DMS114 treated with DMSO at 0.1 percent for 48 hours (cell line): ENCODE data around the gene CDH11.

Experiments
- DNase-seq: peaks from one replicate; lab custom pipeline; 2025; ENCODE audit not compliant: unreplicated experiment; lab: John Stamatoyannopoulos, UW

The CDH11 gene

GRCh38 chr16:65116818-65117430, 4.9 kb downstream of the CDH11 start:
- DNase-seq: no peak

- DNase-seq: no peak
Measured at GRCh38 chr16:65116216-65116615, 5.6 kb downstream of the CDH11 start.

DNA sequence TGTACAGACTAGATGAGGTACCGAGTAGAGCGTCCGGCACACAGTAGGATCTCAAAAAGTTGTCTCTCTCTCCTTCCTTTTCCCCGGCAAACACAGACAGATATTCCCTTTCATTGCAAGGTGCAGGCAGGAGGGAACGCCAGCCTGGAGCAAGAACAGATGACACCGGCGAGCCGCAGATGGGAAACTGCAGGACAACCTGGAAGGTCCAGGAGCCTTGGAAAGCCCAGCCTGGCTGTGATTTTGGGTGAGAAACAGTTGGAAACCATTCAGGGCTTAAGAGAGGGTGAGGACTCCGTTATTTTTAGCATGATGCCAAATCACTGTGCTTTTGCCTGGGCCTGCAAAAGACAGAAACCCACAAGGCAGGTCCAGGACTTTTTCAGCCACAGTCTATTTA, 7.3 kb downstream of the CDH11 start:
- DNase-seq: no peak

GRCh38 chr16:65113441-65113840, 8.4 kb downstream of the CDH11 start:
- DNase-seq: no peak

DNA sequence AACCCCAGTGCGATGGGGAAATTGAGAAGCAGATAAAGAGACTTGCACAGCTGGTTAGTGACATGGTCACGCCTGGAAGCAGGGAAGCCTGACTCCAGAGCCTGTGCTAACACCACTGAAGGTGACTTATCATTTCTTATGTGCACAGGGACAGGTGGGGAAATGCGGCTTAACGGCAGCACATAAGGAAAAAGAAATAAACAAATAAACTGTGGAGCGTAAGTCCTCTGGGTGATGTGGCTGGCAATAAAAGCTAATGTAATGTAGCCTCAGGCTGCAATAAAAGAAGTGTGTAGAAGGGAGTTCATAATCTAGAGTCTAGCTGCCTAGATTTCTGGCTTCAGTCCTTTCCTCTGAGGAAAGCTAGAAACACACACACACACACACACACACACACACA, 10.6 kb downstream of the CDH11 start:
- DNase-seq: no peak

GRCh38 chr16:65106757-65107156, 15.1 kb downstream of the CDH11 start:
- DNase-seq: no peak

DNA sequence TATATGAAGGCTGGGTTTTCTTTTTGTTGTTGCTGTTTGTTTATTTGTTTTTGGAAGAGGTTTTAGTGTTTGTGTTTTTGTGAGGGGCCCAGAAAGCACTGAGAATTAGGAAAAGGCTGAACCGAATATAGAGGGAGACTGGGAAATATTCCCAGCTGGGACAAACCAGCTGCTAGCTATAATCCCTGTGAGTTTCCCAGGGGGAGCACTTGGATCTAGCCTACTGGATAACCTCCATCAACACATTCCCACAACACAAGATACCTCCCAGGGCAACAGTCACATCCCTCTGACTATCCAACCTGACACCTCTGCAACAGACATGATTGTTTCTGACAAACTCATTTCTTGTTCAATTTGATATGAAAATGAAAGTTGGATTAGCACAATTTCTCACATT, 16.7 kb downstream of the CDH11 start:
- no peak for DNase-seq

GRCh38 chr16:65104471-65104870, 17.4 kb downstream of the CDH11 start:
- no peak for DNase-seq

DNA sequence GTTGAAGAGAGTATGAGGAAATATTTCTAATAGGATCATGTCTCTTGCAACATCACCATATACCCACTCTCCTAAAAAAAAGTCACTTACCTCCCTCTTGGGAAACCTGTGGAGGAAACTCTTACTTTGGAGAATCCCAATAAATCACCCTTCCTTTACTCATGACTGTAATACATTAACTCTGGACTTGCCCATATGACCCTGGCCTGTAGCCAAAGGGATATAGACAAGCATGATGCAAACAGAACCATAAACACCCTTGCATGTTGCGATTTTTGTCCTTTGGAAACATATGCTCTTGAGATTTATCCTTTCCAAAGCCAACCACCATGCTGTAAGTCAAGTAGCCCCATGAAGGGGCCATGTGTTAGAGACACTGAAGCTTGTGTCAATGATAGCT, 19.5 kb downstream of the CDH11 start:
- no peak for DNase-seq

GRCh38 chr16:65101009-65101408, 20.9 kb downstream of the CDH11 start:
- DNase-seq: no peak

DNA sequence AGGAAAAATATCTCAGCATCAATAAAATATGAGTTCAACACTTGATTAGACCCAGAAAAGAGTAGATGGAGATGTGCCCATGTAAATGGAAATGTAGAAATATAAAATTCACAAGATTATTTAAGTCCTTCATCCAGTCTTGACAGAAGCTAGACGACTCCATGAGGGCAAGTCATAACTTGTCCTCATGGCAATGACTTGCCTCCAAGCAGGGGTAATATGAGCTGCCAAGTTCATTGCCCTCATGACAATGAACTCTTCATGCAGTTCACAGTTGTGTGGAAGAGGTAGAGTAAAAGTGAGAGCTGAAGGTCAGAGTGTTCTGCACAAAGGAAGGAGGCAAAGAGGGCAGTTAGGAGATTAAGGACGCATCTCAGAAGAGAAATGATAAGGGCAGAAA, 22.3 kb downstream of the CDH11 start:
- DNase-seq: no peak

DNA sequence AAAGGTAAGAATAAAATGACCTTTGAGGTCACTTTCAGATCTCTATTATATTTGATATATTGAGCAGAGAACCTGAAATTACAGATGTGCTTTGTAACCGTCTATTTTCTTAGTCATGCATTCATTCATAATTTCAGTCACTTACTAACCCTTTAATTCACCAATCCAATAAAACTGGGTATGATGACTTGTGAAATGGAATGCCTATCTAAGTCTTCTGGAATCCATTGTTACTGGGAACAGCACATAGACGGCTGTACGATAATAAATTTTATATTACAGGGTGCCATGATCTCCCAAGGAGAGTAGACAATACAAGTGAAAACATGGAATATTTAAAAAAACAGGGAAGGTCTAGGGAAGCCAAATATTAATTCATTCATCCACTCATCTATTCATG, 22.9 kb downstream of the CDH11 start:
- DNase-seq: no peak

DNA sequence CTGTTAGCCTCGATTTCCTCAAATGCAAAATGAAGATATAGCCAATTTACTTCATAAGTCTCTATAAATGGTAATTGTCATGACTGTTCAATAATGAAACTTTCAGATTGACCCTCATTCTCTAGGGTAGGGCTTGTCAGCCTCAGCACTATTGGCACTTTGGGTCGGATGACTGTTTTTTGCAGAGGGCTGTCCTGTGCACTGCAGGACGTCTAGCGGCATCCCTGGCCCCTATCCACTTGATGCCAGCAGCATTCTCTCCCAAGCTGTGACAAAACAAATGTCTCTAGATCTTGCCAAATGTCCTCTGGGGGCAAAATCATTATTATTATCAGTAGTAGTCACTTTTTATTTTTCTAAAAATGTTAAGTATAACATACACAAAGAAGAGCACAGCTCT, 24.6 kb downstream of the CDH11 start:
- DNase-seq: no peak

GRCh38 chr16:65095906-65096305, 26.0 kb downstream of the CDH11 start:
- DNase-seq: no peak

- no peak for DNase-seq
Measured at GRCh38 chr16:65095090-65095728, 26.7 kb downstream of the CDH11 start.

DNA sequence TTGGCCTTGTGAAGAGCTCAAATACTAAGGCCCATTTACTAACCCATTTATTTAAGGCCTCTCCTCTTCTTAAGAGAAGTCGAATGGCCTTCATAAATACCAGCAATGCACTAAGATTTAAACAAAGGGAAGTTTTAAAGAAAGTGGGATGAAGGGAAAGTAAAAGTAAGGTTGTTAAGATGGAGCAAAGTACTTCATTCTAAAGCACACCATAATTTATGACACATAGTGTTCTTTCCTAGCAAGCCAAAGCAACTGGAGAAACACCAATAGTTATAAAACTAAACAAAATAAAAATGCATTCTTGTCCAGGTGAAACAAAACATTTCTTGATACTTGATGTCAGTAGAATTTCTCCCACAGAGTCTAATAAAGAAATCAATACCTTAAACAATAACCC, 27.9 kb downstream of the CDH11 start:
- DNase-seq: no peak

GRCh38 chr16:65083164-65083857, 38.6 kb downstream of the CDH11 start:
- DNase-seq: no peak

DNA sequence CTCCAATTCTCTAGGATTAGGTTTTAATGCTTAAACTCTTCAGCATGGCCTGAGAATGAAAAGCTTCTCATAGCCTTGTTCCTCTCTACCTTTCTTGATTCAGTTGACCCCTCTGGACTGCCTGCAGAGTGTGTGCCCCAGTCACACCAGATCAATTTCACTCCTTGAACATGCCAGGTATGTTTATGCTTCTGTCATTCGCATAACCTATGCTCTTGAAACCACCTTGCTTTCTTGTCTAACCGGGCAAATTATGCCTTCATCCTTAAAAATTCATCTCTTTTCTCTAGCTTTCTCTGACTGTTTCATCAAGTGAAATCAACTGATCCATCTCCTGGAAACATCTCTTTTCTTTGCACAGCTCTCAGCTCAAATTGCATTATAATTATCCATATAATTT, 42.3 kb downstream of the CDH11 start:
- no peak for DNase-seq

GRCh38 chr16:65077181-65077580, 44.7 kb downstream of the CDH11 start:
- DNase-seq: no peak

DNA sequence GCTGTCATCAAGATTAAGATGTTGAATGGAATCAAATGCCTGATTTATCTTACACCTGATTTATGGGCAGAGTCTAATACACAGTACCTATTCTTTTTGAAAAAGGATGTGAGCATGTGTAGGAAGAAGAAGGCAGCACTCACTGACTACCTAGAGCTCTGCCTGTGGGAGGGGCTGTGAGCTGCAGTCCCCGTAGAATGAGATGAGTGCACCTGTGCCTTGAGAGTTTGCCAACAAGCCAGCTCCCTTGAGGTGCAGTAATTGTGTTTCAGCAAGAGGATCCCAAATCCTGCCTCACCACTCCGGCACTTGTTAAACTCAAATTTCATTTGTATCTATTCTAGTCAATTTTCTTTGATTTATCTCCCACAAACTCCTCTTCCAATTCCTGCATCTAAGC, 46.0 kb downstream of the CDH11 start:
- no peak for DNase-seq

DNA sequence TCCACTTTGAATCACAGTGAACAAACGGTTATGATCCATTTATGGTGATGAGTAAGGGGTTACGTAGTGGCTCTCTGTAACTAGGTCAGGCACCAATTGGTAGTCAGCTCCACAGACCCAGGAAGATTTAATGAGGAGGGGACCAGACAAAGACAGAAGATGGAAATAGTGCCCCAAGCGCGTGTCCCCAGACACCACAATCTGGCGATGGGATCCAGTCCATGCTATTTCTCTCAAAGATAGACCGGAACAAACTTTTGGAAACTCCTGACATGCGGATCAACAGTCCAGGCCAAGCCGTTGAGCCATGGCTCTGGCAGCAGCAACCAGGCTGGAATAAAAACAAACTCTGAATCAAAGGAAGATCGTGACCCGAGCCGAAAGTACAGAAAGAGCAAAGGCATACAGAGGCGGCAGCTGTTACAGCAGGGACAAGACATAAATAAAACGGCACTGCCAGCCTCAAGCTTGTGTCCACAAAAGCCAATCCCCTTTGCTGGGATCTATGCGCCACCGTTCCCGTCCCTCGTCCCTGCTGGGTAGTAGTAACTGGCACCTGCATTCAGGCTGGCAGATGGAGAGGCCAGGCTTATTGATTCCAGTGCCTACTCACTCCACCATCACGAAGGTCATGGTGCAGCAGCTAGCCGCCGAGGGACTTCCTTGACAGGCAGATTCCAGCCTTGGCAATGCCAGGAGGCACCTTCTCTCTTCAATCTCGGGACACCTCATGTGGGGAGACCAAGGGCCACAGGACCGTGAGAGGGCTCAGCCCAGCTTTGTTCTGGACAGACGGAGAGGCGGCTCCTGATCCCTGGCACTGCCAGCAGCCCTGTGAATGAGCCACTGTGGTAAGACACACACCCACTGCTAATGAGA, 50.2 kb downstream of the CDH11 start:
- DNase-seq: no peak
